ENCODE data around the gene ACVR2A.

DNA sequence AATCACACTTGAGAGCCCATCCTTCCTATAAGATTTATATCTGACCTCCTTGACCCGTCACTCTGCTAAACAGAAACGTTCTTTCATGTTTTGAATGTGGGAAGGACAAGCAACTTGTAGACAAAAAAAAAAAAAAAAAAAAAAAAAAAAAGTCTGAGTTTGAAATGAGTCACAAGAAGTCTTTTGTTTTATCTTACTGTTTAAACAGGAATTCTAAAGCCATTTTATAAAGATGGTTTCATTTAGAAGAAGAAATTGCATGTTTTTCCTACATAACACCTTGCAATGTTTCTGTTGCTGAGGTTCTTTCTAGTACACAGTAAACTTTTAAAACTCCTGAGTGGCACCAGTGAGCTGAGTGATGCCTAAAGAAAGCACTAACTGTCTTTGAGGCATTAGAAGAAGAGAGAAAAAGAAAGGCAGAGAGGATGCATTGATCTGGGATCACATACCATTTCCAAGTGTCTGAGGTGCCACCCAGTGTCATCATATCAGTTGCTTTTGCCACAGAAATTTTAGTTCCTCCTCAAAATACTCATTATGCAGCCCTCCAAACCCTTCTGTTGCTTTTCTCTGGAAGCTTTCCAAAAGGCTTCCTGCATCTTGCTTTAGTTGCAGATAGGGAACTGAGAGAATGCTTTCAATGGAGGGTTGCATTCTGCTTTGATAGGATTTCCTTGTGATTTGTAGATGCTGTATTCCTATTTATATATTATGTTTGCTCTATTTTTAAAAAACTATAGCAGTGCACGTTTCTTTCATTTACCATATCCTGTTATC lies 69.1 kb downstream of the ACVR2A start:
- TF ChIP-seq, protein P1, sequence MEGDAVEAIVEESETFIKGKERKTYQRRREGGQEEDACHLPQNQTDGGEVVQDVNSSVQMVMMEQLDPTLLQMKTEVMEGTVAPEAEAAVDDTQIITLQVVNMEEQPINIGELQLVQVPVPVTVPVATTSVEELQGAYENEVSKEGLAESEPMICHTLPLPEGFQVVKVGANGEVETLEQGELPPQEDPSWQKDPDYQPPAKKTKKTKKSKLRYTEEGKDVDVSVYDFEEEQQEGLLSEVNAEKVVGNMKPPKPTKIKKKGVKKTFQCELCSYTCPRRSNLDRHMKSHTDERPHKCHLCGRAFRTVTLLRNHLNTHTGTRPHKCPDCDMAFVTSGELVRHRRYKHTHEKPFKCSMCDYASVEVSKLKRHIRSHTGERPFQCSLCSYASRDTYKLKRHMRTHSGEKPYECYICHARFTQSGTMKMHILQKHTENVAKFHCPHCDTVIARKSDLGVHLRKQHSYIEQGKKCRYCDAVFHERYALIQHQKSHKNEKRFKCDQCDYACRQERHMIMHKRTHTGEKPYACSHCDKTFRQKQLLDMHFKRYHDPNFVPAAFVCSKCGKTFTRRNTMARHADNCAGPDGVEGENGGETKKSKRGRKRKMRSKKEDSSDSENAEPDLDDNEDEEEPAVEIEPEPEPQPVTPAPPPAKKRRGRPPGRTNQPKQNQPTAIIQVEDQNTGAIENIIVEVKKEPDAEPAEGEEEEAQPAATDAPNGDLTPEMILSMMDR (IDR thresholded peaks at IDR 0.05), result no peak
- TF ChIP-seq EZH2 (IDR thresholded peaks at IDR 0.05; ENCODE audit: borderline replicate concordance, insufficient read depth, low read depth, low read length, poor library complexity, severe bottlenecking), result no peak
